Measurements from ENCODE around the gene P3H2. TPM values are rescaled to one million over a fixed set of nuclear protein-coding genes. Genes with fewer than 3 reads are reported as not detected.

P3H2 gene
- total and polyA plus RNA-seq, 2 of the 4 experiments (the other 2 are of a cell fraction), result 54.7 to 64.3 TPM

DNA sequence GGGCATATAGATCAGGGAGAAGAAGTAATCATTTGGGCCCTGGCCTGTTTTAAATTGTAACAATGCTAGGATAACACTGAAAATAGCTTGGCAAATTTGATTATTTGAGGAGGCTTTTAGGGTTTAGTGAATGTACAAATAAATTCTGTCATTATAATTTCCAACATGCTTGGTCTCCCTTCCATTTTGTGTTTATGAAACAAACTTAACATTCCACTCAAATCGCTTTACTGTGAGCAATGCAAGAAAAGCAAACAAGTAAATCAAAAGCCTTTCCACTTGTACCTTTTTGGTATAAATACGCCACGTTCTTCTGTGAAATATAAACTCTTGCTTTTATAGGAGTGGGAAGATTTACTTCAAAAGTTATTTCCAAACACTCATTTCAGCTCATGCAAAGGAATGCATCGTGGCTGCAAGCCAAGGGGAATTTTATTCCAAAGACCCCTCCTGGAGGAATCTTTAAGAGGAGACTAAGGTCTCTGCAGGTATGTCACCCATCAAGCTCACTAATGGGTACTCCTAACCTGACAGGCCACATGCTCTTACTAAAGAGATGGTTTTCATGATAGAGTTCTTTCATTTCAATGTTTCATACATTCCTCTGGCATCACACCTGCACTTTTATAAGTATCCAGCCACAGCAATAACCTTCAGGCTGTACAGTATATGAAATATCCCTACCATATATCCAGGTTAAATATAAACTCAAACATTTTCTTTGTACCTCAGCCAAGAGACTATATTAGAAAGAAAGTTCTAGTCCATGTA is 115.2 kb downstream of the P3H2 start:
- H3K18ac ChIP-seq (ENCODE audit: low read depth, low read length), result peak overlapping the region; percentile 58; the same call in 1 of the 2 replicates
- BruUV-seq (replicated peaks), result no TSS peak
- H3K4me3 ChIP-seq (ENCODE audit: insufficient read depth, low read depth, low read length), result no peak overlapping the region
- H2BK20ac ChIP-seq (ENCODE audit: low read depth, low read length), result peak overlapping the region; percentile 14; the same call in 1 of the 2 replicates
- peak overlapping the region in 1 of 2 experiments; percentile 23; a peak in 2 of 4 replicates for H4K8ac ChIP-seq (ENCODE audit: low read depth in 2 of 2, low read length in 2 of 2)
- H3K56ac ChIP-seq (ENCODE audit: extremely low read depth, insufficient read depth, low read length), result peak overlapping the region; percentile 33; the same call in 1 of the 2 replicates
- H2BK120ac ChIP-seq (ENCODE audit: low read depth, low read length), result peak overlapping the region; percentile 60
- no peak for ATAC-seq (ENCODE audit: low read depth)
- ChIA-PET POLR2A (ENCODE audit: unreplicated experiment) (no interaction called here), CTCF (interaction anchor here (0.6 kb wide), 1 partner anchor 1944 kb away, joined by 3 read pairs; no protein-coding TSS in a partner anchor)
- H3K27me3 ChIP-seq (ENCODE audit: control insufficient read depth, insufficient read depth, low read length), result no peaks in the 10 kb centered on the region
- WGBS, 2 experiments (ENCODE audit: extremely low coverage in 2 of 2, insufficient read length in 1 of 2), result no CpG with 5 or more reads among the region's 4 CpGs
- peaks cover 2% of the 10 kb centered on the region; the same call in 1 of the 2 replicates for H3K9me1 ChIP-seq (ENCODE audit: insufficient read depth, low read length)
- no peak overlapping the region for H2AK5ac ChIP-seq (ENCODE audit: low read depth, low read length)
- H3K9me3 ChIP-seq (ENCODE audit: control insufficient read depth, insufficient read depth, low read length), result no peaks in the 10 kb centered on the region
- peaks cover 9 to 30% of the 10 kb centered on the region in 2 experiments for H3K79me1 ChIP-seq (ENCODE audit: low read depth in 1 of 2, low read length in 2 of 2)
- peak overlapping the region; percentile 68; the same call in 1 of the 2 replicates for H4K5ac ChIP-seq (ENCODE audit: low read depth, low read length)
- H3K4me1 ChIP-seq (ENCODE audit: control insufficient read depth, insufficient read depth, low read length), result peaks cover 13% of the 10 kb centered on the region
- H3K14ac ChIP-seq (replicated peaks; ENCODE audit: low read depth, low read length), result no peak overlapping the region
- peak overlapping the region; percentile 58 for H2BK5ac ChIP-seq (ENCODE audit: low read depth, low read length, poor library complexity, severe bottlenecking)
- no peaks in the 10 kb centered on the region; the same call in 1 of the 2 replicates for H4K20me1 ChIP-seq (ENCODE audit: insufficient read depth, low read length)
- H3K23ac ChIP-seq (ENCODE audit: low read depth, low read length), result 0 out of 2 replicates have a peak overlapping the region, but pooled peaks have one; percentile 40
- no peak overlapping the region for H2BK15ac ChIP-seq (ENCODE audit: low read depth, low read length)
- no peak overlapping the region for H3K9ac ChIP-seq (ENCODE audit: low read depth, low read length)
- no peak overlapping the region for H3K27ac ChIP-seq (ENCODE audit: insufficient read depth, low read length)
- peak overlapping the region; percentile 31; the same call in 1 of the 2 replicates for H4K91ac ChIP-seq (ENCODE audit: insufficient read depth, low read depth, low read length)
- peak overlapping the region; percentile 26; the same call in 1 of the 2 replicates for H3K4me2 ChIP-seq (ENCODE audit: low read depth, low read length)
- dilution Hi-C loops (cut with HindIII; ENCODE audit: low sequenced_read_pairs, unreplicated experiment), result no loop called here
- in situ Hi-C loops (cut with MboI; ENCODE audit: low sequenced_read_pairs), result no loop called here
- no peak overlapping the region for H2AFZ ChIP-seq (replicated peaks; ENCODE audit: low read length, poor library complexity)
- DNase-seq, result no peak
- TF ChIP-seq ELK1 (IDR thresholded peaks at IDR 0.05; ENCODE audit: borderline replicate concordance, low read depth, low read length) (no peak), MAZ (IDR thresholded peaks at IDR 0.05; ENCODE audit: borderline replicate concordance, low read depth, low read length) (no peak), POLR2A (IDR thresholded peaks at IDR 0.05; ENCODE audit: low read depth, low read length) (no peak), NFE2L2 (IDR thresholded peaks at IDR 0.05; ENCODE audit: low read depth, low read length) (no peak), RAD21 (IDR thresholded peaks at IDR 0.05; ENCODE audit: low read length) (no peak), SMC3 (IDR thresholded peaks at IDR 0.05; ENCODE audit: low read depth, low read length) (no peak), CEBPB (IDR thresholded peaks at IDR 0.05; ENCODE audit: low read depth, low read length) (no peak), RFX5 (IDR thresholded peaks at IDR 0.05; ENCODE audit: low read depth, low read length) (no peak), BHLHE40 (IDR thresholded peaks at IDR 0.05; ENCODE audit: low read depth, low read length) (no peak), MXI1 (IDR thresholded peaks at IDR 0.05; ENCODE audit: borderline replicate concordance, low read depth, low read length) (no peak), RCOR1 (IDR thresholded peaks at IDR 0.05; ENCODE audit: insufficient replicate concordance, low read length) (no peak)
- TF ChIP-seq, protein P1, sequence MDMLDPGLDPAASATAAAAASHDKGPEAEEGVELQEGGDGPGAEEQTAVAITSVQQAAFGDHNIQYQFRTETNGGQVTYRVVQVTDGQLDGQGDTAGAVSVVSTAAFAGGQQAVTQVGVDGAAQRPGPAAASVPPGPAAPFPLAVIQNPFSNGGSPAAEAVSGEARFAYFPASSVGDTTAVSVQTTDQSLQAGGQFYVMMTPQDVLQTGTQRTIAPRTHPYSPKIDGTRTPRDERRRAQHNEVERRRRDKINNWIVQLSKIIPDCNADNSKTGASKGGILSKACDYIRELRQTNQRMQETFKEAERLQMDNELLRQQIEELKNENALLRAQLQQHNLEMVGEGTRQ (IDR thresholded peaks at IDR 0.05; ENCODE audit: low read depth, low read length), result no peak
- peak overlapping the region; percentile 5; the same call in 1 of the 2 replicates for H3K4ac ChIP-seq (ENCODE audit: low read depth, low read length)
- no peak overlapping the region for H2AK9ac ChIP-seq (replicated peaks; ENCODE audit: low read depth, low read length, poor library complexity)
- intact Hi-C loops (cut with micrococcal nuclease), result no loop called here
- H3K36me3 ChIP-seq (ENCODE audit: control insufficient read depth, insufficient read depth, low read length), result no peaks in the 10 kb centered on the region

Data from IMR-90 (cell line).